SK-N-SH (cell line): ENCODE results near the gene SNX9. TPM values are rescaled to one million over a fixed set of nuclear protein-coding genes. Genes with fewer than 3 reads are reported as not detected.
A peak's percentile ranks its signal among the peaks of the same experiment; 100 is the strongest.

Experiments used
- CHD2 ChIP-seq: fragments of 150-350 bp; IDR thresholded peaks from 2 replicates; pipeline ENCODE4 v1.6.1; 2018; ENCODE audit warnings: low read length; ENCODE audit not compliant: partially characterized antibody
- FOXJ3 ChIP-seq: sonication (generic); formaldehyde crosslinking; IDR thresholded peaks from 2 replicates; pipeline ENCODE4 v1.5.1; 2020; ENCODE audit warnings: mild to moderate bottlenecking, missing genetic modification reagents
- FOXM1 ChIP-seq: IDR thresholded peaks from 2 replicates; pipeline ENCODE4 v1.4.0; 2012; ENCODE audit warnings: low read depth, mild to moderate bottlenecking
- GABPA ChIP-seq: IDR thresholded peaks from 2 replicates; pipeline ENCODE4 v1.4.0; 2012; ENCODE audit warnings: low read depth, mild to moderate bottlenecking
- GATA2 ChIP-seq: sonication (generic); formaldehyde crosslinking; IDR thresholded peaks from 2 replicates; pipeline ENCODE4 v1.5.0; 2020; ENCODE audit warnings: mild to moderate bottlenecking, missing genetic modification reagents
- NFIC ChIP-seq: IDR thresholded peaks from 2 replicates; pipeline ENCODE4 v1.4.0; 2012; ENCODE audit warnings: borderline replicate concordance
- NRF1 ChIP-seq: IDR thresholded peaks from 2 replicates; pipeline ENCODE4 v1.6.1; 2012; ENCODE audit warnings: low read depth, mild to moderate bottlenecking, low read length
- RCOR1 ChIP-seq: fragments of 150-350 bp; IDR thresholded peaks from 2 replicates; pipeline ENCODE4 v1.6.1; 2017; ENCODE audit warnings: antibody characterized with exemption, low read length
- RFX5 ChIP-seq: IDR thresholded peaks from 2 replicates; pipeline ENCODE4 v1.6.1; 2012; ENCODE audit warnings: mild to moderate bottlenecking, improper control_type of control experiment, low read length
- RXRA ChIP-seq: IDR thresholded peaks from 2 replicates; pipeline ENCODE4 v1.4.0; 2012; ENCODE audit warnings: low read depth, mild to moderate bottlenecking, borderline replicate concordance
- TAF1 ChIP-seq: IDR thresholded peaks from 2 replicates; pipeline ENCODE4 v1.6.1; 2012; ENCODE audit warnings: low read depth, mild to moderate bottlenecking, low read length, moderate library complexity, borderline replicate concordance
- TEAD4 ChIP-seq: IDR thresholded peaks from 2 replicates; pipeline ENCODE4 v1.4.0; 2012; ENCODE audit warnings: mild to moderate bottlenecking, borderline replicate concordance; ENCODE audit not compliant: insufficient read depth
- USF1 ChIP-seq: IDR thresholded peaks from 2 replicates; pipeline ENCODE4 v1.4.0; 2012; ENCODE audit warnings: low read depth, borderline replicate concordance
- YY1 ChIP-seq: IDR thresholded peaks from 2 replicates; pipeline ENCODE4 v1.4.0; 2012; ENCODE audit warnings: low read depth, mild to moderate bottlenecking
- polyA plus RNA-seq, 3 experiments: library from polyadenylated mRNA; depleted of rRNA; stranded (reverse); fragments of >200 nt; gene quantifications; 2 replicates each; pipeline ENCODE4 v1.2.3, GENCODE V29; 2012
- TF ChIP-seq, protein P1 (sequence below): IDR thresholded peaks from 2 replicates; pipeline ENCODE4 v1.6.1; 2012; ENCODE audit warnings: mild to moderate bottlenecking, low read depth, low read length, moderate library complexity
- TF ChIP-seq, protein P2 (sequence below): fragments of 200-600 bp; sonication (generic); IDR thresholded peaks from 2 replicates; pipeline ENCODE4 v1.6.1; 2017; ENCODE audit warnings: antibody characterized with exemption, mild to moderate bottlenecking, moderate library complexity

Gene SNX9
- polyA plus RNA-seq, 1 of the 3 experiments (the other 2 are of a cell fraction): 31.6 TPM

GRCh38 chr6:157912326-157912725 lies 89.3 kb downstream of the SNX9 start (continued):
- TF ChIP-seq, protein P1, sequence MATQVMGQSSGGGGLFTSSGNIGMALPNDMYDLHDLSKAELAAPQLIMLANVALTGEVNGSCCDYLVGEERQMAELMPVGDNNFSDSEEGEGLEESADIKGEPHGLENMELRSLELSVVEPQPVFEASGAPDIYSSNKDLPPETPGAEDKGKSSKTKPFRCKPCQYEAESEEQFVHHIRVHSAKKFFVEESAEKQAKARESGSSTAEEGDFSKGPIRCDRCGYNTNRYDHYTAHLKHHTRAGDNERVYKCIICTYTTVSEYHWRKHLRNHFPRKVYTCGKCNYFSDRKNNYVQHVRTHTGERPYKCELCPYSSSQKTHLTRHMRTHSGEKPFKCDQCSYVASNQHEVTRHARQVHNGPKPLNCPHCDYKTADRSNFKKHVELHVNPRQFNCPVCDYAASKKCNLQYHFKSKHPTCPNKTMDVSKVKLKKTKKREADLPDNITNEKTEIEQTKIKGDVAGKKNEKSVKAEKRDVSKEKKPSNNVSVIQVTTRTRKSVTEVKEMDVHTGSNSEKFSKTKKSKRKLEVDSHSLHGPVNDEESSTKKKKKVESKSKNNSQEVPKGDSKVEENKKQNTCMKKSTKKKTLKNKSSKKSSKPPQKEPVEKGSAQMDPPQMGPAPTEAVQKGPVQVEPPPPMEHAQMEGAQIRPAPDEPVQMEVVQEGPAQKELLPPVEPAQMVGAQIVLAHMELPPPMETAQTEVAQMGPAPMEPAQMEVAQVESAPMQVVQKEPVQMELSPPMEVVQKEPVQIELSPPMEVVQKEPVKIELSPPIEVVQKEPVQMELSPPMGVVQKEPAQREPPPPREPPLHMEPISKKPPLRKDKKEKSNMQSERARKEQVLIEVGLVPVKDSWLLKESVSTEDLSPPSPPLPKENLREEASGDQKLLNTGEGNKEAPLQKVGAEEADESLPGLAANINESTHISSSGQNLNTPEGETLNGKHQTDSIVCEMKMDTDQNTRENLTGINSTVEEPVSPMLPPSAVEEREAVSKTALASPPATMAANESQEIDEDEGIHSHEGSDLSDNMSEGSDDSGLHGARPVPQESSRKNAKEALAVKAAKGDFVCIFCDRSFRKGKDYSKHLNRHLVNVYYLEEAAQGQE: no peak
- TF ChIP-seq TAF1 (no peak), NRF1 (no peak), YY1 (no peak), RFX5 (no peak), NFIC (peak; percentile 92), TEAD4 (0 out of 2 replicates have a peak, but pooled peaks have one; percentile 24), RCOR1 (no peak), RXRA (peak; percentile 34; the same call in 1 of the 2 replicates), GABPA (no peak), USF1 (no peak), CHD2 (no peak), FOXM1 (no peak), FOXJ3 (CRISPR knock-in tag) (no peak), GATA2 (CRISPR knock-in tag) (no peak)
- TF ChIP-seq, protein P2, sequence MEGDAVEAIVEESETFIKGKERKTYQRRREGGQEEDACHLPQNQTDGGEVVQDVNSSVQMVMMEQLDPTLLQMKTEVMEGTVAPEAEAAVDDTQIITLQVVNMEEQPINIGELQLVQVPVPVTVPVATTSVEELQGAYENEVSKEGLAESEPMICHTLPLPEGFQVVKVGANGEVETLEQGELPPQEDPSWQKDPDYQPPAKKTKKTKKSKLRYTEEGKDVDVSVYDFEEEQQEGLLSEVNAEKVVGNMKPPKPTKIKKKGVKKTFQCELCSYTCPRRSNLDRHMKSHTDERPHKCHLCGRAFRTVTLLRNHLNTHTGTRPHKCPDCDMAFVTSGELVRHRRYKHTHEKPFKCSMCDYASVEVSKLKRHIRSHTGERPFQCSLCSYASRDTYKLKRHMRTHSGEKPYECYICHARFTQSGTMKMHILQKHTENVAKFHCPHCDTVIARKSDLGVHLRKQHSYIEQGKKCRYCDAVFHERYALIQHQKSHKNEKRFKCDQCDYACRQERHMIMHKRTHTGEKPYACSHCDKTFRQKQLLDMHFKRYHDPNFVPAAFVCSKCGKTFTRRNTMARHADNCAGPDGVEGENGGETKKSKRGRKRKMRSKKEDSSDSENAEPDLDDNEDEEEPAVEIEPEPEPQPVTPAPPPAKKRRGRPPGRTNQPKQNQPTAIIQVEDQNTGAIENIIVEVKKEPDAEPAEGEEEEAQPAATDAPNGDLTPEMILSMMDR: no peak
